ENCODE measurements around the gene CSAD. TPM values are rescaled to one million over a fixed set of nuclear protein-coding genes. Genes with fewer than 3 reads are reported as not detected.

CSAD gene
- polyA plus RNA-seq, 1 donor: 60.0 TPM

DNA sequence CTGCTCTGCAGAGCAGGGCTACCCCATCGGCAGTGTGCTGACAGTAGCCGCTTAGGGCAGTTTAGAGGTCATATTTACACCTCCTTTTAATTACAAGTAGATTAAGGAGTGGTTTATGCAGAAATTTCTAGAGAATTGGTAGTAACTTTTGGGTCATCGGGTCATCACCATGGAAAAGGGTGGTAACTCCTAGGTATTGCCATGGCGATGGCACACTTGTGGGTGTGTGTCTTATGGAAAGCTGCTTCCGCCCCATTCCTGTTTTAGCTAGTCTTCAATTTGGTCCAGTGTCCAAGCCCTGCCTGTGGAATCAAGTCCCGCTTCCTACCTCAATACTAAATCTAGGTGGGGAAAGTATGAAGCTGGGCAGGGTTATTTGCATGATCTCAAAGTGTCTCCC lies 29.7 kb downstream of the CSAD start:
- no peak overlapping the region for H3K4me3 ChIP-seq (ENCODE audit: low read length)
- no peak for DNase-seq
- peaks cover under 1% of the 10 kb centered on the region for H3K4me1 ChIP-seq (ENCODE audit: control insufficient read depth, insufficient read depth, low read length)
- no peak overlapping the region for H3K27ac ChIP-seq (ENCODE audit: low read length)
- H3K27me3 ChIP-seq (ENCODE audit: control insufficient read depth, insufficient read depth, low read length): no peaks in the 10 kb centered on the region
- no CpG with 5 or more reads among the region's 6 CpGs for WGBS (ENCODE audit: insufficient coverage, low lambda C conversion rate)
- H3K36me3 ChIP-seq (ENCODE audit: control insufficient read depth, insufficient read depth, low read length): no peaks in the 10 kb centered on the region
- no peaks in the 10 kb centered on the region for H3K9me3 ChIP-seq (ENCODE audit: control insufficient read depth, low read depth, low read length)

DNA sequence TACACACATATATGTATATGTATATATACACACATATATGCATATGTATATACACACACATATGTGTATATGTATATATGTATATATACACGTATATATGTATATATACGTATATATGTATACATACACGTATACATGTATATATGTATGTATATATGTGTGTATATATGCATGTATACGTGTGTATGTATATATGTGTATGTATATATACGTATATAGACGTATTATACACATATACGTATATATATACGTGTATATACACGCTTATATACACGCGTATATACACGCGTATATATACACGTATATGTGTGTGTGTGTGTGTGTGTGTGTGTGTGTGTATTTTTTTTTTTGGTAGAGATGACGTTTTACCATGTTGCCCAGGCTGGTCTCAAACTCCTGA lies 33.1 kb downstream of the CSAD start:
- no CpG with 5 or more reads among the region's 15 CpGs for WGBS (ENCODE audit: insufficient coverage, low lambda C conversion rate)
- Histone ChIP-seq H3K9me3 (ENCODE audit: control insufficient read depth, low read depth, low read length) (no peaks in the 10 kb centered on the region), H3K36me3 (ENCODE audit: control insufficient read depth, insufficient read depth, low read length) (no peaks in the 10 kb centered on the region), H3K27me3 (ENCODE audit: control insufficient read depth, insufficient read depth, low read length) (no peaks in the 10 kb centered on the region), H3K4me1 (ENCODE audit: control insufficient read depth, insufficient read depth, low read length) (peaks cover 9% of the 10 kb centered on the region), H3K27ac (ENCODE audit: low read length) (no peak overlapping the region), H3K4me3 (ENCODE audit: low read length) (no peak overlapping the region)
- no peak for DNase-seq

DNA sequence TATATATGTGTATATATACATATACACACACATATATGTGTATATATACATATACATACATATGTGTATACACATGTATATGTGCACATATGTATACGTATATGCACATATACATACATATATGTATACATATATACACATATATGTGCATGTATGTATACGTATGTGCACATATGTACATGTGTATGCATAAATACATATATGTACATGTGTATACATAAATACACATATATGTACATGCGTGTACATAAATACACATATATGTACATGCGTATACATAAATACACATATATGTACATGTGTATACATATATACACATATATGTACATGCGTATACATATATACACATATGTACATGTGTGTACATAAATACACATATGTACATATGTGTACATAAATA lies 33.5 kb downstream of the CSAD start:
- Histone ChIP-seq H3K36me3 (ENCODE audit: control insufficient read depth, insufficient read depth, low read length) (no peaks in the 10 kb centered on the region), H3K4me1 (ENCODE audit: control insufficient read depth, insufficient read depth, low read length) (peaks cover 9% of the 10 kb centered on the region), H3K27me3 (ENCODE audit: control insufficient read depth, insufficient read depth, low read length) (no peaks in the 10 kb centered on the region), H3K4me3 (ENCODE audit: low read length) (no peak overlapping the region), H3K27ac (ENCODE audit: low read length) (no peak overlapping the region), H3K9me3 (ENCODE audit: control insufficient read depth, low read depth, low read length) (no peaks in the 10 kb centered on the region)
- no CpG with 5 or more reads among the region's 5 CpGs for WGBS (ENCODE audit: insufficient coverage, low lambda C conversion rate)
- DNase-seq: no peak

DNA sequence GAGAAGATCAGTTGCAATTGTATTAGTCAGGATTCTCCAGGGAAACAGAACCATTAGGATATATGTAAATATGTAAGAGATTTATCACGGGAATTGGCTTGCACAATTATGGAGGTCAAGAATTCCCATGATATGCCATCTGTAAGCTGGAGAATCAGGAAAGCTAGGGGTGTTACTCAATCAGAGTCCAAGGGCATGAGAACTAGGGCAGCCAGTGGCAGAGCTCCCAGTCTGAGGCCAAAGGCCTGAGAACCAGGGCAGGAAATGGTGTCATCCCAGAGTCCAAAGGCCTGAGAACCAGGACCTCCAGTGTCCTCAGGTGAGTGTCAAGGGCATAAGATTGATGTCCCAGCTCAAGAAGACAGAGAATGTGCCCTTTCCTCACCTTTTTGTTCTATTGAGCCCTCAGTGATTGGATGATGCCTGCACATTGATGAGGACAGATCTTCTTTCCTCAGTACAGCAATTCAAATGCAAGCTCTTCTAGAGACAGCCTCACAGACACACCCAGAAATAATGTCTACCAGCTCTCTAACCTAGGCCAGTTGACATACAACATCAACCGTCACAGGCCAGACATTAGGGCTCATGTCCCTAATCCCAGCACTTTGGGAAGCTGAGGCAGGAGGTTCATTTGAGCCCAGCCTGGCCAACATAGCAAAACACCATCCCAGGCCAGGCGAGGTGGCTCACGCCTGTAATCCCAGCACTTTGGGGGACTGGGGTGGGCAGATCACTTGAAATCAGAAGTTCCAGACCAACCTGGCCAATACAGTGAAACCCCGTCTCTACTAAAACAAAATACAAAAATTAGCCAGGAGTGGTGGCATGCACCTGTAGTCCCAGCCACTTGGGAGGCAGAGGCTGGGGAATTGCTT lies 35.1 kb downstream of the CSAD start:
- WGBS (ENCODE audit: insufficient coverage, low lambda C conversion rate): no CpG with 5 or more reads among the region's 5 CpGs
- DNase-seq: peak; percentile 90 to 94
- H3K27me3 ChIP-seq (ENCODE audit: control insufficient read depth, insufficient read depth, low read length): no peaks in the 10 kb centered on the region
- H3K9me3 ChIP-seq (ENCODE audit: control insufficient read depth, low read depth, low read length): no peaks in the 10 kb centered on the region
- H3K4me1 ChIP-seq (ENCODE audit: control insufficient read depth, insufficient read depth, low read length): peaks cover 9% of the 10 kb centered on the region
- H3K27ac ChIP-seq (ENCODE audit: low read length): peak overlapping the region; percentile 35
- no peaks in the 10 kb centered on the region for H3K36me3 ChIP-seq (ENCODE audit: control insufficient read depth, insufficient read depth, low read length)
- no peak overlapping the region for H3K4me3 ChIP-seq (ENCODE audit: low read length)

DNA sequence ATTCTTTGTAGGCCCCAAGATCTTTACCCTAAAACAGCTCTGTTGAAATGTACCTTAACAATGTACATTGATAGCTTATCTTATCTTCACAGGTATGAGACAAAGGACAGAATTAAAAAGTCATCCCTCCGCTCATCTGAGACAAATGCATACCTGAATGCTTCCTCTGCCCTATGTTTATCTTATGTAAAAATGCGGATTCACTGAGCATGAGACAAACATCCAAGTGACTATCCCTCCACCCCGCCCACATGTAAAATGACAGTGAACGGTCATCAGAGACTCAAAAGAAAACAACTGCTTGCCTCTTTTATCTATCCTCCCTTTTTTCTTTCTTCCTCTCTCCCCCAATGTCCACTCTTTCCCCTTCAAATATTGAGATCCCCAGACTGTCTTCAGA lies 37.4 kb downstream of the CSAD start:
- Histone ChIP-seq H3K9me3 (ENCODE audit: control insufficient read depth, low read depth, low read length) (peaks cover 6% of the 10 kb centered on the region), H3K27ac (ENCODE audit: low read length) (no peak overlapping the region), H3K27me3 (ENCODE audit: control insufficient read depth, insufficient read depth, low read length) (no peaks in the 10 kb centered on the region), H3K36me3 (ENCODE audit: control insufficient read depth, insufficient read depth, low read length) (no peaks in the 10 kb centered on the region), H3K4me3 (ENCODE audit: low read length) (no peak overlapping the region), H3K4me1 (ENCODE audit: control insufficient read depth, insufficient read depth, low read length) (peaks cover 9% of the 10 kb centered on the region)
- WGBS (ENCODE audit: insufficient coverage, low lambda C conversion rate): 28% methylated on average over 2 of the region's 4 CpGs
- DNase-seq: peak in 1 of 2 donors; percentile 22

DNA sequence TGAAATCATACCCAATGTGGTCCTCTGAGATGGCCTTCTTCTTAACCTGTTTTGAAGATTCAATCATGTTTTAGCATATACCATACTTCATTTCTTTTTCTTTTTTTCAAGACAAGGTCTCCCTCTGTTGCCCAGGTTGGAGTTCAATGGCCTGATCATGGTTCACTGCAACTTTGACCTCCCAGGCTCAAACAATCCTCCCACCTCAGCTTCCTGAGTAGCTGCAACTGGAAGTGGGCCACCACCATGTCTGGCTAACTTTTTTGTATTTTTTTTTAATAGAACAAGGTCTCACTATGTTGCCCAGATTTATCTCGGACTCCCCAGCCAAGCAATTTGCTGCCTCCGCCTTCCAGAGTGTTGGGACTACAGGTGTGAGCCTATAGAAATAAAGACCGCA lies 47.0 kb downstream of the CSAD start:
- Histone ChIP-seq H3K27me3 (ENCODE audit: control insufficient read depth, insufficient read depth, low read length) (no peaks in the 10 kb centered on the region), H3K27ac (ENCODE audit: low read length) (no peak overlapping the region), H3K4me3 (ENCODE audit: low read length) (no peak overlapping the region), H3K36me3 (ENCODE audit: control insufficient read depth, insufficient read depth, low read length) (no peaks in the 10 kb centered on the region), H3K9me3 (ENCODE audit: control insufficient read depth, low read depth, low read length) (peaks cover 9% of the 10 kb centered on the region), H3K4me1 (ENCODE audit: control insufficient read depth, insufficient read depth, low read length) (no peaks in the 10 kb centered on the region)
- DNase-seq: no peak
- 89% methylated on average over 3 of the region's 3 CpGs for WGBS (ENCODE audit: insufficient coverage, low lambda C conversion rate)

DNA sequence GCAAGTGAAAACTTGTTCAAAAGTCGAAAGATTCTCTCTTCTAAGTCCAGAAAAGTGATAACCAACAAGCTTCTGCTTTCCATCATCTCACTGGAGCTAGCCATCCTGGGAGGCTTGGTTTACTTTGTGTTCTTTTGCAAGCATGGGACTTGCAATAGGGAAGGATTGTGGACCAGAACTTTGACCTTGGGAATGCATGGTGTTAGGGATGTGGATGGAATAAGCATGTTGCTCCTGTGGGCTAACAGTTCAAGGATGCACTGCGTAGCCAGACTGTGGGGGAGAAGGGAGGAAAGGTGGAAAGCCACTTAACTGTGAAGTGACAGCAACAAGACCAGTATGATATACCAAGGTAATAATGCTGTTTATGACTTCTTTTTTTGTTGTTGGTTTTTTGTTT lies 48.9 kb downstream of the CSAD start:
- no peak overlapping the region for H3K4me3 ChIP-seq (ENCODE audit: low read length)
- H3K27ac ChIP-seq (ENCODE audit: low read length): no peak overlapping the region
- no peaks in the 10 kb centered on the region for H3K36me3 ChIP-seq (ENCODE audit: control insufficient read depth, insufficient read depth, low read length)
- H3K9me3 ChIP-seq (ENCODE audit: control insufficient read depth, low read depth, low read length): peaks cover 7% of the 10 kb centered on the region
- no peak for DNase-seq
- no CpG with 5 or more reads among the region's 2 CpGs for WGBS (ENCODE audit: insufficient coverage, low lambda C conversion rate)
- H3K27me3 ChIP-seq (ENCODE audit: control insufficient read depth, insufficient read depth, low read length): no peaks in the 10 kb centered on the region
- H3K4me1 ChIP-seq (ENCODE audit: control insufficient read depth, insufficient read depth, low read length): no peaks in the 10 kb centered on the region

DNA sequence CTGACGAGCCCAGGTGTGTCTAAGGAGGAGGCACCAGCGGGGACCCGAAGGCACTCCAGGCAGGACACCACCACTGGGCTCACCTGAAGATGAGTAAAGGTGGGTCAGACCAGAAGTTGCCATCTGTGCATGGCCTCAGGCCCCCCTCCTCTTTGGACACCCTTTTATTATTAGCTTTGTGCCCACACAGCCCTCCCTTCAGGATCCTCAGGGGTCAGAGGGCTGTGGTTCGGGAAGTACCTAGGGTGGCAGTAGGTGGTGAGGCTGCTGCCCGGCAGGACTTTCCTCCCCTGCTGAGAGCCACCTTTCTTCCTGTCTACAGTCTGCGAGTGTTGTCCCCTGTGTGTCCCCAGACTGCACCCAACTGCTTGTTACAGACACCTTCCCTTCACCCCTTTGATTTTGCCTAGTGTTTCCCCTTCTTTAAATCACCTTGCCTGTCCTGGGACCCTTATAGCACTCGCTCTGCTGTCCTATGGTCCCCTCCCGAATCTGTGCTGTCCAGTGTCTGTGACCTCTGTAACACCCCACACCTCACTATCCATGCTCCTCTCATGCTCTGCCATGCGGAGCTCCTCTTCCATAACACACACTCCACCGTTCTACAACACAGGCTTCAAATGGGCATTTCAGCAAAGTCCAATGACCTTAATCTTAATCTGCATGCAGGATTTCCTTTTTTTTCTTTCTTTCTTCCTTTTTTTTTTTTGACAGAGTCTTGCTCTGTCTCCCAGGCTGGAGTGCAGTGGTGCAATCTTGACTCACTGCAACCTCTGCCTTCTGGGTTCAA lies 51.8 kb downstream of the CSAD start:
- H3K27me3 ChIP-seq (ENCODE audit: control insufficient read depth, insufficient read depth, low read length): no peaks in the 10 kb centered on the region

DNA sequence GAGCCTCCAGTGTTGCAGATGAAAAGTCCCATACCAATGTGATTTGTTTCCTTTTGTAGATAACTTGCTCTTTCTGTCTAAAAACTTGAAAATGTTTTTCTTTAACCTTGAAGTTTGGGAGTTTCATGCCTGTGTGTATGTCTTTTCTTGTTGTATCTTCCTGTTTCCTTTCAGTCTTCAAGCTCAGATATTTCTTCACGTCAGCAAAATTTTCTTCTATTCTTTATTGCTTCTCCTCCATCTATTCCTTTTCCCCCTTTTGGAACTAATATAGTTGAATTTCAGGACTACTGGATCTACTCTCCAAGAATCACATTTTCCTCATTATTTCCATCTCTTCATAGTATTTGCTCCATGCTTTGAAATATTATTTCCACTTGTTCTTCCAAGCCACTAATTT lies 53.6 kb downstream of the CSAD start:
- WGBS (ENCODE audit: insufficient coverage, low lambda C conversion rate): no CpG with 5 or more reads among the region's 1 CpG

More for the DNA sequence above, 51.8 kb downstream of the CSAD start:
- Histone ChIP-seq H3K4me3 (ENCODE audit: low read length) (no peak overlapping the region), H3K36me3 (ENCODE audit: control insufficient read depth, insufficient read depth, low read length) (peaks cover 8% of the 10 kb centered on the region), H3K9me3 (ENCODE audit: control insufficient read depth, low read depth, low read length) (no peaks in the 10 kb centered on the region), H3K4me1 (ENCODE audit: control insufficient read depth, insufficient read depth, low read length) (no peaks in the 10 kb centered on the region), H3K27ac (ENCODE audit: low read length) (no peak overlapping the region)
- DNase-seq: no peak
- 91% methylated on average over 4 of the region's 10 CpGs for WGBS (ENCODE audit: insufficient coverage, low lambda C conversion rate)

DNA sequence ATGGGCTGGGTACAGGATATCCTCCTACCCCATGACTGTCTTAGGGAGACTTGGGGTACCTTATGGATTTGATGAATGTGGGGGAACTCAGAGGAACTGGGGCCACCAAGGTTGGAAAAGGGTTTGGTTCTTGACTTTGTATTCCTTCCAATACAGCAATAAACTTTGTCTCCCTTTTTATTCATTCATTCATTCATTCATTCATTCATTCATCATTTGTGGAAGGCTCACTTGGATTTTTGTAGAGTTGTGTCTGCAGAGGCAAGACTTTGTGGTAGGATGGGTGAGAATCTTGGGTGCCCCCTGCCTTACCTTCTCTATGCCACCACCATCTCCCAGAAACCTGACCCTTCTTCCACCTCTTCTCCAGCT lies 56.4 kb downstream of the CSAD start:
- peaks cover 21% of the 10 kb centered on the region for H3K36me3 ChIP-seq (ENCODE audit: control insufficient read depth, insufficient read depth, low read length)

More for the DNA sequence above, 53.6 kb downstream of the CSAD start:
- Histone ChIP-seq H3K27ac (ENCODE audit: low read length) (no peak overlapping the region), H3K36me3 (ENCODE audit: control insufficient read depth, insufficient read depth, low read length) (peaks cover 16% of the 10 kb centered on the region), H3K9me3 (ENCODE audit: control insufficient read depth, low read depth, low read length) (no peaks in the 10 kb centered on the region), H3K27me3 (ENCODE audit: control insufficient read depth, insufficient read depth, low read length) (no peaks in the 10 kb centered on the region), H3K4me3 (ENCODE audit: low read length) (no peak overlapping the region), H3K4me1 (ENCODE audit: control insufficient read depth, insufficient read depth, low read length) (no peaks in the 10 kb centered on the region)
- DNase-seq: no peak

More for the DNA sequence above, 56.4 kb downstream of the CSAD start:
- Histone ChIP-seq H3K4me3 (ENCODE audit: low read length) (no peak overlapping the region), H3K27ac (ENCODE audit: low read length) (no peak overlapping the region), H3K27me3 (ENCODE audit: control insufficient read depth, insufficient read depth, low read length) (no peaks in the 10 kb centered on the region), H3K4me1 (ENCODE audit: control insufficient read depth, insufficient read depth, low read length) (no peaks in the 10 kb centered on the region), H3K9me3 (ENCODE audit: control insufficient read depth, low read depth, low read length) (no peaks in the 10 kb centered on the region)
- DNase-seq: no peak

Measured in large intestine (tissue), 3 donors.